PC-9 (cell line): ENCODE measurements around the gene WNT7A. TPM values are rescaled to one million over a fixed set of nuclear protein-coding genes. Genes with fewer than 3 reads are reported as not detected.

Experiments
- BruUV-seq: library from RNA; stranded (reverse); fragments of 400-500 nt; replicated peaks from 2 replicates; lab custom pipeline; 2021; lab: Mats Ljungman, UMichigan
- CTCF ChIA-PET: fragments of 300-600 bp; sonication (Branson Sonifier 250); formaldehyde crosslinking; loops from one replicate; lab custom pipeline; 2022; ENCODE audit warnings: antibody characterized with exemption; lab: Charles Lee
- POLR2A ChIA-PET: fragments of 300-600 bp; sonication (Branson Sonifier 250); formaldehyde crosslinking; loops from one replicate; lab custom pipeline; 2022; ENCODE audit warnings: antibody characterized with exemption; ENCODE audit not compliant: unreplicated experiment; lab: Charles Lee
- DNase-seq, 2 experiments: peaks; one replicate each; pipeline versions ENCODE4 v3.0.0 to v3.0.0-alpha.2; 2015 to 2022; ENCODE audit warnings: mixed read lengths in 1 of 2
- H2AFZ ChIP-seq: fragments of 200-600 bp; sonication (generic); 2 replicates; pipeline ENCODE4 v1.8.1; 2017; ENCODE audit warnings: antibody characterized with exemption
- H3F3A ChIP-seq: fragments of 200-600 bp; sonication (generic); 2 replicates; pipeline ENCODE4 v1.8.1; 2017; ENCODE audit warnings: antibody characterized with exemption, mild to moderate bottlenecking, low read depth; ENCODE audit not compliant: insufficient read depth
- H3K27ac ChIP-seq: fragments of 200-600 bp; sonication (generic); 2 replicates; pipeline ENCODE4 v1.6.1; 2016; ENCODE audit warnings: mixed run types
- H3K27me3 ChIP-seq: fragments of 200-600 bp; sonication (generic); 2 replicates; pipeline ENCODE4 v1.6.1; 2016; ENCODE audit warnings: low read depth, mixed run types; ENCODE audit not compliant: insufficient read depth
- H3K36me3 ChIP-seq: fragments of 200-600 bp; sonication (generic); 2 replicates; pipeline ENCODE4 v1.6.1; 2016; ENCODE audit warnings: low read depth, mixed run types
- H3K4me1 ChIP-seq: fragments of 200-600 bp; sonication (generic); replicated peaks from 2 replicates; pipeline ENCODE4 v1.6.1; 2016; ENCODE audit warnings: mixed run types; ENCODE audit not compliant: insufficient read depth
- H3K4me2 ChIP-seq: fragments of 200-600 bp; sonication (generic); 2 replicates; pipeline ENCODE4 v1.6.1; 2017; ENCODE audit warnings: mixed run types
- H3K4me3 ChIP-seq: fragments of 200-600 bp; sonication (generic); 2 replicates; pipeline ENCODE4 v1.6.1; 2016; ENCODE audit warnings: mixed run types
- H3K79me2 ChIP-seq: fragments of 200-600 bp; sonication (generic); 2 replicates; pipeline ENCODE4 v1.6.1; 2017; ENCODE audit warnings: low read depth, mixed run types
- H3K9me2 ChIP-seq: fragments of 200-600 bp; sonication (generic); 2 replicates; pipeline ENCODE4 v1.8.1; 2017; ENCODE audit warnings: mild to moderate bottlenecking; ENCODE audit not compliant: insufficient read depth
- H3K9me3 ChIP-seq: fragments of 200-600 bp; sonication (generic); 2 replicates; pipeline ENCODE4 v1.8.1; 2016; ENCODE audit warnings: low read depth; ENCODE audit not compliant: insufficient read depth
- H4K20me1 ChIP-seq: fragments of 200-600 bp; sonication (generic); 2 replicates; pipeline ENCODE4 v1.8.1; 2017; ENCODE audit not compliant: insufficient read depth
- EZH2 ChIP-seq: fragments of 200-600 bp; sonication (generic); IDR thresholded peaks from 2 replicates; pipeline ENCODE4 v1.8.0; 2017; ENCODE audit warnings: antibody characterized with exemption, low read depth
- intact Hi-C: fragments of 100-400 bp; cut with micrococcal nuclease; formaldehyde crosslinking; loops from one replicate; pipeline ENCODE4 v1.10.0; 2022; ENCODE audit not compliant: unreplicated experiment
- total RNA-seq: library from RNA; stranded (reverse); gene quantifications from 2 replicates; pipeline ENCODE4 v1.2.3, GENCODE V29; 2021
- TF ChIP-seq, protein P1 (sequence below): fragments of 200-600 bp; sonication (generic); conservative IDR thresholded peaks from 2 replicates; pipeline ENCODE4 v1.6.1; 2017; ENCODE audit warnings: mixed run types, antibody characterized with exemption, mild to moderate bottlenecking, moderate library complexity

The WNT7A gene
- total RNA-seq, 1 experiment from 2014 or later = 6.3 TPM

DNA sequence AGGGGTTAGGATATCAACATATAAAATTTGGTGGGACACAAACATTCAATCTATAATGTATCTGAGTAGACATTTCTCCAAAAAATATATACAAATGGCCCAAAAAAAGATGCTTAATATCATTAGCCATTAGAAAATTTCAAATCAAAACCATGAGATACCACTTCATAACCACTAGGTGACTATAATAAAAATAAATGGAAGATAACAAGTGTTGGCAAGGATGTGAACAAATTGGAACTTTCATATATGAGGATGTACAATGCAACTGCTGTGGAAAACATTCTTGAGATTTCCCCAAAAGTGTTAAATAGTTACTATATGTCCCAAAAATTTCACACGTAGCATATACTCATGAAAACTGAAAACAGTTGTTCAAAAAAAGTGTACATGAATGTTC, 36.5 kb upstream of the WNT7A start:
- no peak overlapping the region for H2AFZ ChIP-seq
- no peak for DNase-seq
- H3K36me3 ChIP-seq = no peaks in the 10 kb centered on the region
- no peak overlapping the region for H3K4me3 ChIP-seq
- POLR2A ChIA-PET = no interaction called here
- no peaks in the 10 kb centered on the region; the same call in 1 of the 2 replicates for H3K9me3 ChIP-seq
- intact Hi-C loops = no loop called here
- no peaks in the 10 kb centered on the region for H3F3A ChIP-seq
- no peak overlapping the region for H3K27ac ChIP-seq
- no TSS peak for BruUV-seq
- CTCF ChIA-PET = no interaction called here
- no peaks in the 10 kb centered on the region for H3K9me2 ChIP-seq
- H3K27me3 ChIP-seq = peaks cover 18% of the 10 kb centered on the region; the same call in 1 of the 2 replicates
- H3K79me2 ChIP-seq = no peaks in the 10 kb centered on the region
- H4K20me1 ChIP-seq = no peaks in the 10 kb centered on the region
- H3K4me1 ChIP-seq = no peaks in the 10 kb centered on the region
- no peak overlapping the region for H3K4me2 ChIP-seq
- TF ChIP-seq EZH2 = no peak
- TF ChIP-seq, protein P1, sequence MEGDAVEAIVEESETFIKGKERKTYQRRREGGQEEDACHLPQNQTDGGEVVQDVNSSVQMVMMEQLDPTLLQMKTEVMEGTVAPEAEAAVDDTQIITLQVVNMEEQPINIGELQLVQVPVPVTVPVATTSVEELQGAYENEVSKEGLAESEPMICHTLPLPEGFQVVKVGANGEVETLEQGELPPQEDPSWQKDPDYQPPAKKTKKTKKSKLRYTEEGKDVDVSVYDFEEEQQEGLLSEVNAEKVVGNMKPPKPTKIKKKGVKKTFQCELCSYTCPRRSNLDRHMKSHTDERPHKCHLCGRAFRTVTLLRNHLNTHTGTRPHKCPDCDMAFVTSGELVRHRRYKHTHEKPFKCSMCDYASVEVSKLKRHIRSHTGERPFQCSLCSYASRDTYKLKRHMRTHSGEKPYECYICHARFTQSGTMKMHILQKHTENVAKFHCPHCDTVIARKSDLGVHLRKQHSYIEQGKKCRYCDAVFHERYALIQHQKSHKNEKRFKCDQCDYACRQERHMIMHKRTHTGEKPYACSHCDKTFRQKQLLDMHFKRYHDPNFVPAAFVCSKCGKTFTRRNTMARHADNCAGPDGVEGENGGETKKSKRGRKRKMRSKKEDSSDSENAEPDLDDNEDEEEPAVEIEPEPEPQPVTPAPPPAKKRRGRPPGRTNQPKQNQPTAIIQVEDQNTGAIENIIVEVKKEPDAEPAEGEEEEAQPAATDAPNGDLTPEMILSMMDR = no peak

DNA sequence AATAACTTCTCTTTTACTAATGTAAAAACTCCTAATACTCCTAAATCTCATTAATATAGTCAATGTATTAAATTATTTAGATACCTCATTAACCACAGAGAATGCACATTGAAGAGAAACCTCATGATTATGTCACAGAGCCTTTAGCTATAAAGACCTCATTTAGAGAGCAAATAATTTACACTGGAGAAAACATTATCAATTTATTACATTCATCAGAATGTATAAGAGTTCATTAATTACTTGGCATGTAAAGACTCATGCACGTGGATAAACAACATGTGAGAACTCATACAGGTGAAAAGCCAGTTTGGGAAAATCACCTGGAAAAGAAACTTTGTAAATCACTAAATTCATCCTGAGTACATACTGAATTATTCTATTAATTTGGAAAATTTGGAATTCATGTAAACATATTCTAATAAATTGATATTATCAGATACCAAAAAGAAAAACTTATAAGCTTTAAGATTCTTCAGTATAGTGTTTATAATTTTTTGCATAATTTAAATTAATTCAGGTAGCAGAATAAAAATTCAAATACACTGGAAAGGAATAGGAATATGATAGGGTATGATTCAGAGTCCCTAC, 22.9 kb upstream of the WNT7A start:
- Histone ChIP-seq H2AFZ (no peak overlapping the region), H3K4me2 (no peak overlapping the region), H3K4me3 (no peak overlapping the region), H3K4me1 (no peaks in the 10 kb centered on the region), H3K27me3 (0 out of 2 replicates have a peak, but pooled peaks cover 6% of the 10 kb centered on the region), H4K20me1 (no peaks in the 10 kb centered on the region), H3K27ac (no peak overlapping the region), H3K36me3 (no peaks in the 10 kb centered on the region), H3K9me3 (peaks cover 43% of the 10 kb centered on the region), H3K9me2 (no peaks in the 10 kb centered on the region), H3K79me2 (no peaks in the 10 kb centered on the region), H3F3A (no peaks in the 10 kb centered on the region)
- TF ChIP-seq, protein P1 = no peak
- no peak for TF ChIP-seq EZH2
- CTCF ChIA-PET = no interaction called here
- intact Hi-C loops = no loop called here
- POLR2A ChIA-PET = interaction anchor here (0.6 kb wide), 1 partner anchor 1196 kb away, joined by 5 read pairs; the partner anchor contains the start of gene RBSN
- BruUV-seq = no TSS peak
- no peak for DNase-seq

DNA sequence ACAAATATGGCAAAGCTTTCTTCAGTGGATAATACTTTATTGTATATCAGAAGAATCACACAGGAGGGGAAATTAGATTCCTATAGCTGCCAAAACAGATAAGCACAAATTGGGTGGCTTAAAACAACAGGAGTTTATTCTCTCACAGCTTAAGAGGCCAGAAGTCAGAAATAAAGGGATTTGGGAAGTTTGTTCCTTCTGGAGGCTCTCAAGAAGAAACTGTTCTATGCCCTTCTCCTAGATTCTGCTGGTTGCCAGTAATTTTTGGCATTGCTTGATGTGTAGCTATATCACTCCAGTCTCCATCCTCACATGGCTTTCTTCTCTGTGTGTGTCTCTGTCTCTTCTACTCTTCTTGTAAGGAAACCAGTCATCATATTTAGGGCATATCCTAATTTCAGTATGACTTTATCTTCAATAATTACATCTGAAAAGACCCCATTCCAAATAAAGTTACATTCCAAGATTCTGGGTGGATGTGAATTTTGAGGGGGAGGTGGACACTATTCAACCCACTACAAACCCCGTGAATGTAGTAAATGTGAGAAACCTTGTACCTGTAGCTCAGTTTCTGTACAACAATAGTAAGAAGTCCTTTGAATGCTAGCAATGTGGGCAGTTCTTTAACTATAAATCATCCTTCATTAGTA, 22.2 kb upstream of the WNT7A start:
- intact Hi-C loops = no loop called here
- ChIA-PET CTCF (no interaction called here), POLR2A (interaction anchor here (0.6 kb wide), 1 partner anchor 1197 kb away, joined by 5 read pairs; the partner anchor contains the start of gene RBSN)
- Histone ChIP-seq H3K9me2 (no peaks in the 10 kb centered on the region), H3K79me2 (no peaks in the 10 kb centered on the region), H3K36me3 (no peaks in the 10 kb centered on the region), H3K4me3 (no peak overlapping the region), H3K9me3 (peaks cover 43% of the 10 kb centered on the region), H4K20me1 (no peaks in the 10 kb centered on the region), H2AFZ (no peak overlapping the region), H3K27me3 (0 out of 2 replicates have a peak, but pooled peaks cover 6% of the 10 kb centered on the region), H3F3A (no peaks in the 10 kb centered on the region), H3K4me2 (no peak overlapping the region), H3K4me1 (no peaks in the 10 kb centered on the region), H3K27ac (no peak overlapping the region)
- TF ChIP-seq, protein P1 = no peak
- TF ChIP-seq EZH2 = no peak
- DNase-seq = no peak
- no TSS peak for BruUV-seq
